RWPE1 (cell line): ENCODE data around the gene EVI5.

ENCODE experiments used
- CTCF ChIA-PET: fragments of 350-600 bp; sonication (Branson Sonifier 250); formaldehyde crosslinking; extraction: SDS; loops from one replicate; lab custom pipeline; 2021; lab: Yijun Ruan, JAX
- POLR2A ChIA-PET: fragments of 400-600 bp; formaldehyde crosslinking; extraction: SDS; loops from one replicate; lab custom pipeline; 2020; ENCODE audit warnings: antibody characterized with exemption; ENCODE audit not compliant: low non-redundant PET; lab: Yijun Ruan, JAX
- DNase-seq: peaks from one replicate; pipeline ENCODE4 v3.0.0; 2012; ENCODE audit warnings: low spot score
- H3K27ac ChIP-seq: fragments of 450-650 bp; 2 replicates; pipeline ENCODE4 v1.5.1; 2017
- TF ChIP-seq, protein P1 (sequence below): fragments of 450-650 bp; conservative IDR thresholded peaks from 2 replicates; pipeline ENCODE4 v1.5.1; 2017; ENCODE audit warnings: low read depth, mild to moderate bottlenecking

EVI5 gene

DNA sequence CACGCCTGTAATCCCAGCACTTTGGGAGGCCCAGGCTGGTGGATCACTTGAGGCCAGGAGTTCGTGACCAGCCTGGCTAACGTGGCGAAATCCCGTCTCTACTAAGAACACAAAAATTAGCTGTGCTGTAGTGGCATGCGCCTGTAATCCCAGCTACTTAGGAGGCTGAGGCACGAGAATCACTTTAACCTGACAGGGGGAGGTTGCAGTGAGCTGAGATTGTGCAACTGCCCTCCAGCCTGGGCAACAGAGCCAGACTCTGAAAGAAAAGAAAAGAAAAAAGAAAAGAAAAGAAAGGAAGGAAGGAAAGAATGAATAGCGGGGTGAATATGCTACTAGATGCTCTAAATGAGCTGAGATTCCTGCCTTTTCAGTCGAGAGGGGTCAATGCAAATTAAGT, 305.3 kb downstream of the EVI5 start:
- no peak for DNase-seq
- POLR2A ChIA-PET, result no interaction called here
- no peak overlapping the region for H3K27ac ChIP-seq
- CTCF ChIA-PET, result no interaction called here
- TF ChIP-seq, protein P1, sequence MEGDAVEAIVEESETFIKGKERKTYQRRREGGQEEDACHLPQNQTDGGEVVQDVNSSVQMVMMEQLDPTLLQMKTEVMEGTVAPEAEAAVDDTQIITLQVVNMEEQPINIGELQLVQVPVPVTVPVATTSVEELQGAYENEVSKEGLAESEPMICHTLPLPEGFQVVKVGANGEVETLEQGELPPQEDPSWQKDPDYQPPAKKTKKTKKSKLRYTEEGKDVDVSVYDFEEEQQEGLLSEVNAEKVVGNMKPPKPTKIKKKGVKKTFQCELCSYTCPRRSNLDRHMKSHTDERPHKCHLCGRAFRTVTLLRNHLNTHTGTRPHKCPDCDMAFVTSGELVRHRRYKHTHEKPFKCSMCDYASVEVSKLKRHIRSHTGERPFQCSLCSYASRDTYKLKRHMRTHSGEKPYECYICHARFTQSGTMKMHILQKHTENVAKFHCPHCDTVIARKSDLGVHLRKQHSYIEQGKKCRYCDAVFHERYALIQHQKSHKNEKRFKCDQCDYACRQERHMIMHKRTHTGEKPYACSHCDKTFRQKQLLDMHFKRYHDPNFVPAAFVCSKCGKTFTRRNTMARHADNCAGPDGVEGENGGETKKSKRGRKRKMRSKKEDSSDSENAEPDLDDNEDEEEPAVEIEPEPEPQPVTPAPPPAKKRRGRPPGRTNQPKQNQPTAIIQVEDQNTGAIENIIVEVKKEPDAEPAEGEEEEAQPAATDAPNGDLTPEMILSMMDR, result no peak

DNA sequence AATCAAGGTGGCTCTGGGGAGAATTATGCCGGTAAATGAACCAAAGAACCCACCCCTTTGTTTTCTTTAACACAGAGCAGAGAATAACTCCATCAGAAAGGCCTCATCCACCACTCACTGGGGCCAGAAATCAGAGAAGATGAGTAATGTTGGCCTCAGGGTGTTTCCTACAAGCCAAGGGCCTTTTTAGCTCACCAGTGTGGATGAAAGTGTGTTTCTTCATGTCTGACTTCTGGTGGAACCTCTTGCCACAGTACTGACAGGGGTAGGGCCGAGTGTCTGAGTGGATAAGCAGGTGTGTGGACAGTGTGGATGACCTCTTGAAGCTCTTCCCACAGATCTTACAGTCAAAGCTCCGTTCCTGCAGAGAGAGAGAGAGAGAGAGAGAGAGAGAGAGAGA, 306.5 kb downstream of the EVI5 start:
- no peak for DNase-seq
- POLR2A ChIA-PET, result no interaction called here
- CTCF ChIA-PET, result interaction anchor here (0.6 kb wide), 1 partner anchor 16 kb away, joined by 3 read pairs; no protein-coding TSS in a partner anchor
- TF ChIP-seq, protein P1, result no peak
- H3K27ac ChIP-seq, result no peak overlapping the region

DNA sequence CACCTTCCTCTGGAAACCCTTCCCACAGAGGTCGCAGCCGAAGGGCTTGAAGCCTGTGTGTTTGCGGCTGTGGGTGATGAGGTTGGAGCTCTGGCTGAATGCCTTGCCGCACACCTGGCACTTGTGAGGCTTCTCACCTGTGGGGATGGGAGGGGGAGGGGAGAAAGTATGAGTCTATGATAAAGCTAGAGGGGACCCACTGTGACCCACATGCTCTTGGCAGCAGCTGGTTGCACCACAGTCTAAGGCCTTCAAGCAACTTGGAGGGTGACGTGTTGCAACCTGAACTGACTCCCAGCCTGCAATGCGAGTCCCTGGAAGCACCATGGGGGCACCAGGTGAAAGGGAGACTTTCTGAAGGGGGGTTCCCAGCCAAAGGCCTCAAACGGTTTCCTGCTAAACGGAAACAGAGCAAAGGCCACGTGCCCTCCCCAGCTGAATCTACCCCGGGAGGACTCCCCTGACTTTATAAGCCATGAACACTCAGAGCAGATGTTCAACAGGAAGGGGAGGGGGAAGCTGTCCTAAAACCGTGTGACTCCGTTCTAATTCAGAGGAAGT, 308.8 kb downstream of the EVI5 start:
- ChIA-PET CTCF (interaction anchor here (0.7 kb wide), 1 partner anchor 34 kb away, joined by 3 read pairs; no protein-coding TSS in a partner anchor), POLR2A (no interaction called here)
- TF ChIP-seq, protein P1, result no peak
- DNase-seq, result no peak
- H3K27ac ChIP-seq, result no peak overlapping the region

DNA sequence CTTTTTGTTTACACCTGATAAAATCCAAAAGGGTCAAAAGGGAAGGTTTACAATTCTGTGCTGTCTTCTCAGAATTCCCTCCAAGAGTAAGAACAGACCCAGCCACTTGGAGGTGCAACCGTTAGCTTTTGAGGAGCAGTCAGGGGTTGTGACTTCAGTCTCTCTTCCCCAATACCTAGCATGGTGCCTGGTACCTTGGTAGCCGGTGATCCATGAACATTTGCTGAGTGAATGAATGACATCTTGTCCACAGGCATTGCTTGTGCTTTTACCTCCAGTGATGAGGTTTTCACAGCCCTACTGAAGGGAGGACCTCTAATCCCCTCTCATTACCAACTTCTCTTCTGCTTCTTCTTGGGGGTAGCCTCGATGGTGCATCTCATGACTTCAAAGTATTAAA, 309.9 kb downstream of the EVI5 start:
- ChIA-PET POLR2A (no interaction called here), CTCF (interaction anchor here (0.6 kb wide), 1 partner anchor 287 kb away, joined by 3 read pairs; no protein-coding TSS in a partner anchor)
- no peak overlapping the region for H3K27ac ChIP-seq
- TF ChIP-seq, protein P1, result no peak
- DNase-seq, result no peak

DNA sequence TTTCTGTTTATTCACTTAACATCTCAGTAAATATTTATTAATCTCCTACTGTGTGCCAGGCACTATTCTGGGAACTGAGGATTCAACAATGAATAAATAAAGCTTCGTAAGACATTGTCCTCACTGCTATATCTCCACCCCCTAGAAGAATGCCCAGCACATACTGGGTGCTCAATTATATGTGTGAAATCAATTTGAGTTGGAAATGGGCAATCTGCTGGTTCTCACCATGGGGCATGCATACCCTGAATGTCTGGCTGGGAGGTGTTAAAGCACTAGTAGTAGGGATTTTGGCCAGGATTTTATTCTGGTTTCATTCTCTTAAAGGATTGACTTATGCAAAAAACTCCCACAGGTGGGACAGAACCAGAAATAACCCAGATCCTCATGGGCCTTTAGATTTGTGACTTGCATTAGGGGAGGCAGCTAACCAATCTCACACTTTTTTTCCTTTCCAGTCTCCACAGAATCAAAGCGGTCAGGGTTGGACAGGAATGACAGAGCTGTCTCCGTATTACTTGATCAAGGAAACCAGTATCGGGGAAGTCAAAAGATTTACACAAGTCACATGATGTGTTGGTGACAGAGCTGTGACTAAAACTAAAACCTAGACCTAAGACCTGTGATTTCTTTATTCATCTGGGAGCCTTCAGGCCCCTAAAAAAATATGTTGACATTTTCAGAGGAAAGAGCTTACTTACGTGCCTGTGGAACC, 311.0 kb downstream of the EVI5 start:
- ChIA-PET POLR2A (no interaction called here), CTCF (interaction anchor here (0.5 kb wide), 1 partner anchor 30 kb away, joined by 3 read pairs; no protein-coding TSS in a partner anchor)
- TF ChIP-seq, protein P1, result no peak
- DNase-seq, result no peak
- H3K27ac ChIP-seq, result no peak overlapping the region

DNA sequence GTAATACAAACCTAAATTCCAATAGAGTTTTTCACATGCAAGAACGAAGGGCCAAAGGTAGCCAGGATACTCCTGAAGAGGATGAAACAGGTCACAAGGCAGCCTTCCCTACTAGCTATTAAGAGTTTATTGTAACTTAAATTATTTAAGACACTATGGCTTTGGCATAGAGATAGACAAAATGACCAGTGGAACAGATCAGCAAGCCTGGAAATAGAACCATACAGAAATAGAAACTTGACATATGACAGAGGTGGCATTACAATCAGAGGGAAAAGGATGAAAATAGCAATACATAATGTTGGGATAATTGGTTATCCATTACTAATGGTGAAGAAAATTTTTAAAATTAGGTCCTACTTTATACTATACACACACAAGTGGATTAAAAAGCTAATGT, 314.7 kb downstream of the EVI5 start:
- TF ChIP-seq, protein P1, result no peak
- H3K27ac ChIP-seq, result no peak overlapping the region
- POLR2A ChIA-PET, result no interaction called here
- DNase-seq, result no peak
- CTCF ChIA-PET, result no interaction called here
